Muscle layer of colon (tissue), 2 donors: ENCODE results near the gene POC1A.

Experiments
- H3K27ac ChIP-seq: one replicate; pipeline ENCODE4 v1.7.0; 2013; ENCODE audit warnings: low read depth, mild to moderate bottlenecking, low read length, moderate library complexity
- H3K27me3 ChIP-seq, 2 donors: one replicate each; pipeline ENCODE4 v1.7.0; 2013; ENCODE audit warnings: low read length in 2 of 2, mild to moderate bottlenecking in 2 of 2; ENCODE audit not compliant: insufficient read depth in 2 of 2, control insufficient read depth in 1 of 2
- H3K36me3 ChIP-seq: one replicate; pipeline ENCODE4 v1.7.0; 2013; ENCODE audit warnings: mild to moderate bottlenecking, low read length; ENCODE audit not compliant: insufficient read depth
- H3K4me1 ChIP-seq: one replicate; pipeline ENCODE4 v1.7.0; 2013; ENCODE audit warnings: mild to moderate bottlenecking, low read length; ENCODE audit not compliant: insufficient read depth
- H3K4me3 ChIP-seq, 2 donors: one replicate each; pipeline ENCODE4 v1.7.0; 2013; ENCODE audit warnings: low read length in 2 of 2, low read depth in 1 of 2, mild to moderate bottlenecking in 1 of 2, moderate library complexity in 1 of 2
- H3K9ac ChIP-seq: one replicate; pipeline ENCODE4 v1.7.0; 2013; ENCODE audit warnings: low read length
- H3K9me3 ChIP-seq: one replicate; pipeline ENCODE4 v1.7.0; 2013; ENCODE audit warnings: mild to moderate bottlenecking, low read length
- donor health status: abdominal sarcoma.
- donor health status: Adenocarcinoma of cecum.

The POC1A gene

DNA sequence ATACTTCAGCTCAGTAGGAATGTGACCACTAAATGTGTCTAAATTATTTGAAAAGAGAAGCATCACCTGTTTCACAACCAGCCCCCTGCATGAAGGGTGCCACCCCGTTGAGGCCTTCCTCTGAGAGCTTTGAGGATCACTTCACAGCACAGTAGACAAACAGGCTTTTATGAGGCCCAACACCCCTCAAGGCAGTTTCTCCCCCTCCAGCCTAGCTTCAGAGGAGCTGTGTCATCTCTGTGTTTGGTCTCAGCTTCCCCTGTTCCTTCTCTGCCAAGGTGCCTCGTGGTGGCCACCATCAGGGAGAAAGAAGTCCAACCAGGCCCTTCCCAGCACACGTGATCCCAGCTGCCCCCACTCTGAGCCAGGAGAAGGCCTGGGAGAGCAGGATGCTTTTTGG lies 76.3 kb downstream of the POC1A start:
- Histone ChIP-seq H3K27me3 (no peaks in the 10 kb centered on the region), H3K4me1 (peaks cover 16% of the 10 kb centered on the region), H3K9ac (no peak overlapping the region), H3K27ac (peak overlapping the region; percentile 24), H3K4me3 (no peak overlapping the region), H3K36me3 (no peaks in the 10 kb centered on the region), H3K9me3 (no peaks in the 10 kb centered on the region)

DNA sequence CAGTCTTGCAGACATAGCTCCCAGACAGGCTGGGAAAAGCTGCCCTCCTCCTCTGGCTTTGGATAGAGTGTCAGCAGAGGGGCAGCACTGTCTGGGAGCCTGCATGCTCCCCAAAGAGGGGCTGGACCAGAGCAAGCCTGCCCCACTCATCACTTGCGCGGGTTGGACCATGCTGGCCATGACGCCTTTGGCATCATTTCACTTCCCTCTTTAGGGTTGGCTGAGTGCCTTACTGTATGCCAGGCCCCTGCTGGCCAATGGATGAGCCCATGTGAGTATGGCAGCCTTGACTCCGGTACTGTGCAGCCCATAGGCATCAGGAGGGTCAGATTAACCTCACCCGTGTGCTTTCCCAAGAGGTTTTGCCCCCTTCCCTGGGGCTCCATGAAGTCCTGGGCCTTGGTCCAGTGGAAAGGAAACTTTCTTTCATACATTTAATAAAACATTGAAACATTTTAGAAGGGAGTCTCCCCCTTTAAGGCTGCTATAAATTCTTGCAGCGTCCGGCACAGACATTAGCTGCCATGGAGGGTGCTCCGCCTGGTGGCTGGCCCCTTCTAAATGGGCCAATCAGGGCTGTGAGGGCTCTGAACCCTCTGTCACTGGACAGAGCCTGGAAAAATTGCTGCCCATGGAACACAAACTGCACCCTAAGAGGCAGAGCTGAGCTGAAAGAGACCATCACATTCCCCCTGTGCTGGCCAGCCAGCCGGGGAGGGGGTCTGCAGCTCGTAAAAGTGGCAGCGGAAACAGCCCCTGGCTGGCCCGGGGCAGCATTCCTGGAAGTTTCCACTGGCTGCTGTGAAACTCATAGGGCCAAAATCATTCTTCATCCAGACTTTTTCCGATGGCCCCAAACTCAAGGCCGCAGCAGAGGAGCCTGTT lies 77.1 kb downstream of the POC1A start:
- H3K9ac ChIP-seq, result no peak overlapping the region
- H3K27me3 ChIP-seq, result no peaks in the 10 kb centered on the region
- H3K9me3 ChIP-seq, result no peaks in the 10 kb centered on the region
- no peaks in the 10 kb centered on the region for H3K36me3 ChIP-seq
- peaks cover 16% of the 10 kb centered on the region for H3K4me1 ChIP-seq
- H3K4me3 ChIP-seq, result no peak overlapping the region
- H3K27ac ChIP-seq, result peak overlapping the region; percentile 24

DNA sequence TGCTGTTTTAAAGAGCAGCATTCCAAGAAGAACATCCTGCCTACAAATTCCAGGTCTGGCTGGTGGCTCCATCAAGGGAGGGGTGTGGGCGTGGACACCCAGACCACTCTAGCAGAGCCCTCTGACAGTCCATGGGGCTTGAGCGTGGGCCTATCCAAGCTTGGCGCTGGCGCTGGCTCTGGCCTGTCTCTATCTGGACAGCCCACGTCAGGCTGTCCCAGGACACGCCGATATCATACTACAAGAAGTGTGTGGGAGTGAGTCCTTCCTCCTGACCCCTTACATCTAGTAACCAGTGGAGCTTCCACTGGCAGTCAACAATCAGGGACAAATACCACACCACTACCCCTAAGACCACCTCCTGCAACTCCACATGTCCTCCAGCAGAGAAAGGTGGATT lies 80.7 kb downstream of the POC1A start:
- no peak overlapping the region for H3K4me3 ChIP-seq
- peaks cover 34% of the 10 kb centered on the region for H3K4me1 ChIP-seq
- no peak overlapping the region for H3K27ac ChIP-seq
- no peaks in the 10 kb centered on the region for H3K36me3 ChIP-seq
- H3K27me3 ChIP-seq, result no peaks in the 10 kb centered on the region
- H3K9me3 ChIP-seq, result no peaks in the 10 kb centered on the region
- no peak overlapping the region for H3K9ac ChIP-seq

DNA sequence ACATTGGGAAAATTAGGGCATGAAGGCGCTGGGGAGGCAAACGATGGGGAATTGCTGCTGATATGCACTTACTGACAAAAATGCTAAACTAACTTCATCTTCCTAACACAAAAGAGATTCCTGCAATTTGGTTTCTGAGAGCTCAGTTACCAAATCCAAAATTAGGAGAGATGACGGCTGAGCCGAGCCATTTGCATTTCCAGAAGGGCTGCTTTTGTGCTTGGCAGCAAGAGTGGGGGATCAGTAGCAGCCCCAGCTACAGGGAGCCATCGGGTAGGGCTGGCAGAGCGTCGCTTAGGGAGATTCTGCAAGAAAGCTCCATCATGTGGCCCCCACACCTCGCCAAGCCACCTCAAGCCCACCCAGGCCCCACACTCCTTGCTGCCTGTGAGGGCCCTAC lies 81.8 kb downstream of the POC1A start:
- no peaks in the 10 kb centered on the region for H3K9me3 ChIP-seq
- H3K4me1 ChIP-seq, result peaks cover 27% of the 10 kb centered on the region
- H3K36me3 ChIP-seq, result no peaks in the 10 kb centered on the region
- H3K9ac ChIP-seq, result no peak overlapping the region
- H3K27me3 ChIP-seq, result no peaks in the 10 kb centered on the region
- no peak overlapping the region for H3K4me3 ChIP-seq
- no peak overlapping the region for H3K27ac ChIP-seq

DNA sequence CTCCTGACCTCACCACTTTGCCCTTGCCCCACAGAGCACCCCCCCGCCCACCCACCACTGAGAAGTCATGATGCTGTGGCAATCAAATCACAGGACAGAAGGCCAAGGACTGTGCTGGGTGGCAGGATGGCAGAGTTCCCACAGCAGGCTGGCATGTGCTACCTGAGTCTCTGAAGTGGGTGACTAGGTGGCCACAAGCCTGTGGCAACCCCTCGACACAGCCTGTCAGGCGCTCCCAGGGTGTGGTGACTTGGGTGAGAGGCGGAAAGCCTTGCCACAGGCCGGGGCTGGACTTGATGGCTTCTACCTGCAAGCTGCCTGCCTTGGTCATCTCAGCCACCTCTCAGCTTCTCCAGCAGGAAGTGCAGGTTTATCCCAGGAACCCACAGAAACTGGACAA lies 82.2 kb downstream of the POC1A start:
- H3K36me3 ChIP-seq, result no peaks in the 10 kb centered on the region
- no peak overlapping the region for H3K4me3 ChIP-seq
- peaks cover 23% of the 10 kb centered on the region for H3K4me1 ChIP-seq
- H3K27me3 ChIP-seq, result no peaks in the 10 kb centered on the region
- no peak overlapping the region for H3K27ac ChIP-seq
- H3K9me3 ChIP-seq, result no peaks in the 10 kb centered on the region
- no peak overlapping the region for H3K9ac ChIP-seq

DNA sequence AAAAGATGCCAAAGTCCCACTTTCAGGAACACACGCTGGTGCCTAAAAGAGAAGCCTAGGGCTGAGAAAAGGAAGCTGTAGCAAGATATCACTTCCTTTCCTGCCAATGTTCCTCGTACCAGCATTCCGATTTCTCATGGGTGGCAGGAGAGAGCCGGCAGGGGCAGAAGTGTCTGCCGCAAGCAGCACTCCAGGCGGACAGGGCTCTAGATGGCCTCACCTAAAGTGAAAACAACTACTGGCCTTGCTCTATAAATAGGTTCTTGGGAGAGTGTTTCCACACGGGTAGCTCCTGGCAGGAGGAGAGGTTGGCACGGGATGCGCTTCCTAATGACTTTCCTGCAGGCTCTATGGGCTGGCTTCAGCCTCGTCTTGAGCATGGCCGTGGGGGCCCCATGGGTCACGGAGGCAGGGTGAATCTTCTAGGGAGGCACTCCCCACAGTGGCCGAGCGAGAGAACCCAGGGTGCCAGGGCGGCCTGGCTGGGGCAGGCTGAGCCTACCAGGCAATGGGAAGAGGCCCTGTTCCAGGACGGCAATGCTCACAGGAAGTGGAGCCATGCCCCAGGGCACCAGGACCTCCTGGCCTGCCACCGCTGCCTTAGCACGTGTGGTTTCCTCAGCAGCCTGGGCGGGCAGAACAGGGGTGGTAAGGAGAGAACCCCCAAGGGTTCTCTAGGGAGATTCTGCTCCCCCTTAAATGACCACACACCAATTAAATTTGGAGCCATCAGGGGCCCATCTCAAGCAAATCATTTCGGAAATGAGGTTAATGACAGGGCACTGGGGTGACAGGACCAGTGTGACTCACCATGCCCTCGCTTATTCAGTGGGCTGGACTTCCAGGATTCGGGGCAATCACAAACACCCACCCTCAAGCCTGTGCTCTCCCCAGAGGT lies 83.2 kb downstream of the POC1A start:
- Histone ChIP-seq H3K4me3 (no peak overlapping the region), H3K27me3 (no peaks in the 10 kb centered on the region), H3K36me3 (no peaks in the 10 kb centered on the region), H3K9ac (no peak overlapping the region), H3K9me3 (no peaks in the 10 kb centered on the region), H3K27ac (no peak overlapping the region), H3K4me1 (peaks cover 18% of the 10 kb centered on the region)

DNA sequence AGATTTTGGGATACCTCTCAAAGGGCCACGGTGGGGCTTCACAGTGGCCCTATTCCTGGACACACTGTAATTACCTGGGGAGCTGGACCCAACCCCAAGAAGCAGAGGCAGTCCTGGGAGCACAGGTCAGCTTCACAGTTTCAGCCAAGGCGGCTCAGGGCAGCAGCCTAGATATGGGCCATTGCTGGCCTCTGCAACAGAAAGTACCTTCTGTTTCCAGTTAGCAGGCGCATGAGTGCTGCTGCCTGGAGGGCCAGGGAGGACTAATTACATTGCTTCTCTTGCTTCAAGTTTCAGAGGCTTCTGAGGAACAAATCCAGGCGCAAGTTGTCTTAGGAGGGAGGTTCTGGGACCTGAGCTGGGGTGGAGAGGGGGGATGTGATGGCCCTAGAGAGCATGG lies 84.4 kb downstream of the POC1A start:
- H3K4me1 ChIP-seq, result peaks cover 18% of the 10 kb centered on the region
- H3K4me3 ChIP-seq, result no peak overlapping the region
- H3K27ac ChIP-seq, result no peak overlapping the region
- H3K36me3 ChIP-seq, result no peaks in the 10 kb centered on the region
- H3K9ac ChIP-seq, result no peak overlapping the region
- H3K27me3 ChIP-seq, result no peaks in the 10 kb centered on the region
- no peaks in the 10 kb centered on the region for H3K9me3 ChIP-seq

DNA sequence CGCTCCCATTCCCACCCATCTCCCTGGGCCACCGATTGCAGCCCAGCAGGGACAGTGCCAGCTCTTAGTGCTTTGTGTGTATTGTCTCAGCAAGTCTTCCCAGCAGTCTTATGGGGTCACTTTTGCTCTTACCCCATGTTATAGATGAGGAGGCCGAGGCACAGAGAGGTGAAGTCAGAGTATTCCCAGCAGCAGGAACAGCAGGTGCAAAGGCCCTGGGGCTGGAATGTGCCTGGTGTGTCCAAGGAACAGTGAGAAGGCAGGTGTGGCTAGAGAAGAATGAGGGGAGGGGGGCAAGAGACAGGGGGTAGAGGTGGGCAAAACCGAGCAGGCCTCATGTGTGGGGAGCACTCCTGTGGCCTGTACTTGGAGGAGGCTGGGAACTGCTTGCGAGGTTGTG lies 85.1 kb downstream of the POC1A start:
- no peak overlapping the region for H3K4me3 ChIP-seq
- no peak overlapping the region for H3K9ac ChIP-seq
- H3K27me3 ChIP-seq, result no peaks in the 10 kb centered on the region
- peaks cover 18% of the 10 kb centered on the region for H3K4me1 ChIP-seq
- no peak overlapping the region for H3K27ac ChIP-seq
- H3K36me3 ChIP-seq, result no peaks in the 10 kb centered on the region
- no peaks in the 10 kb centered on the region for H3K9me3 ChIP-seq

DNA sequence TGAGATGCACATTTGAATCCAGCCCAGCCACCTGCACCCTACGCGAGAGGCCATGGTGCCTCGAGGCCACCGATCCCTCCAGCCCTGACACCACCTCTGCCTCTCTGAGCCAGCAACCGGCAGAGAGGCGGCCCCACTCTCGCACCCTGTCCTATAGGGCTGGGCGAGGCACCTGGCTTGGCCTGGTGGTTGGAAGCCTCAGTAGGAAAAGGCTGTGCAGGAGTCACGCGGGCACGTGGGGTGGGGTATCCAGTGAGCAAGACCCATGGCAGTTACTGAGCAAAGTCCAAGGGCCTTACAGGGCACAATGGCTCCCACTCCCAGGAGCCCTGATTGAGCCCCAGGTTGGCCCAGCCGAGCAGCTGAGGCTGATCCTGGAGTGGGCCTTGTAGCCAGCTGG lies 85.5 kb downstream of the POC1A start:
- no peak overlapping the region for H3K9ac ChIP-seq
- H3K9me3 ChIP-seq, result no peaks in the 10 kb centered on the region
- no peak overlapping the region for H3K27ac ChIP-seq
- no peaks in the 10 kb centered on the region for H3K27me3 ChIP-seq
- H3K36me3 ChIP-seq, result no peaks in the 10 kb centered on the region
- H3K4me3 ChIP-seq, result no peak overlapping the region
- H3K4me1 ChIP-seq, result peaks cover 18% of the 10 kb centered on the region

DNA sequence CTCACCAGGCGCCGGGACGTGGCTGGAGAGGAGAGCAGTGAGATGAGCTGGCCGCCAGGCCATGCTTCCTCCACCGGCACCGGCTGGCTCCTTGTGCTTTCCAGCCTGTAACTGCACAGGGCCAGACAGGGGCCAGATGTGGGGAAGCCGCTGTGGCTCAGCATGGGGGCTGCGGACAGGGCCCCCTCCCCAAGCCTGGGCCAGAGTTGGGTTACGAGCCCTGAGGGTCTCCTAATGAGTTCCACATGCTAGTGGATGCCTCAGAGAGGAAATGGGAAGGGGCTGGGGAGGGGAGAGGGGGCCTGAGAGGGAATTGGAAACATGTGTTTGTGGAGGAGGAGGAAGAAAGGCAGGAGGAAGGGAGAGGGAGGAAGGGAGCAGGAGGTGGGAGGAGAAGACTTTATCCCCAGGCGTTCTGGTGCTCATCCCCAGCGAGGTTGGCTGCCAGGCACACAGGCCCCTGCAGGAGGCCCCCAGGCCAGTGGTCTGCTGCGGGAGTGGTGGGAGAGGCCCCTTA lies 86.1 kb downstream of the POC1A start:
- Histone ChIP-seq H3K9me3 (no peaks in the 10 kb centered on the region), H3K27me3 (no peaks in the 10 kb centered on the region), H3K4me1 (peaks cover 18% of the 10 kb centered on the region), H3K36me3 (no peaks in the 10 kb centered on the region), H3K4me3 (no peak overlapping the region), H3K9ac (no peak overlapping the region), H3K27ac (no peak overlapping the region)

DNA sequence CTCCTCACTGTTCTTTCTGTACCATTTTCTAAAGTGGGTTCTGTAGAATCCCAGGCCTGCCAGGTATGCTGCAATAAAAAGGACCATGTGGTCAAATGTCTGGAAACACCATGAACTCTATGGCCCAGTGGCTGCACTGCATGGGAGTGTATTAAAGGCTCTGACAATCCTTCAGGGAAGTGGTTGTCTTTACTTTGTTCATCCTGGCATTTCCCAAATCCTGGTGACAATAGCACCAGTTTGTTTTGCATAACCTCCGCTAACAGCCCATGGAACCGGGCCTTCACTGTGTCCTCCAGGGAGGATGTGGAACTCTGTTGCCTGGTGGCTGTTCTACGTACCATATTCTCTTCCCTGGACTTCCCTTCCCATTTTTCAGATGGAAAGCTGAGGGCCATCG lies 86.7 kb downstream of the POC1A start:
- Histone ChIP-seq H3K4me1 (peaks cover 18% of the 10 kb centered on the region), H3K27ac (no peak overlapping the region)

More for the DNA sequence above, 86.7 kb downstream of the POC1A start:
- H3K27me3 ChIP-seq, result no peaks in the 10 kb centered on the region
- H3K9ac ChIP-seq, result no peak overlapping the region
- no peaks in the 10 kb centered on the region for H3K36me3 ChIP-seq
- H3K4me3 ChIP-seq, result no peak overlapping the region
- H3K9me3 ChIP-seq, result no peaks in the 10 kb centered on the region
